HG02763 (cell line): Measurements from ENCODE around the gene PLCXD1.
"Not testable (repeated sequence)": the region's sequence is repeated elsewhere in the genome, so short reads cannot be mapped to it uniquely, and the experiment has no call there.

Experiments used
- ATAC-seq: cut with Tn5 transposase; IDR thresholded peaks from one replicate; pipeline ENCODE4 v1.9.1; 2021; ENCODE audit warnings: mild to moderate bottlenecking, moderate library complexity; ENCODE audit not compliant: unreplicated experiment

PLCXD1 gene

GRCh38 chrX:262381-262909 lies 18.7 kb upstream of the PLCXD1 start:
- peak; percentile 85 for ATAC-seq

- ATAC-seq: not testable (repeated sequence)
Measured at GRCh38 chrX:264006-264405, 17.2 kb upstream of the PLCXD1 start.

GRCh38 chrX:264634-265455 lies 16.3 kb upstream of the PLCXD1 start:
- ATAC-seq: no peak

- ATAC-seq: no peak
Measured at GRCh38 chrX:265502-265901, 15.7 kb upstream of the PLCXD1 start.

- no peak for ATAC-seq
Measured at GRCh38 chrX:267771-268261, 13.4 kb upstream of the PLCXD1 start.

- ATAC-seq: no peak
Measured at GRCh38 chrX:270848-271367, 10.3 kb upstream of the PLCXD1 start.

- ATAC-seq: no peak
Measured at GRCh38 chrX:274904-275475, 6.2 kb upstream of the PLCXD1 start.

GRCh38 chrX:275476-275966 lies 5.7 kb upstream of the PLCXD1 start:
- peak; percentile 16 for ATAC-seq

- peak; percentile 81 for ATAC-seq
Measured at GRCh38 chrX:275967-276580, 5.1 kb upstream of the PLCXD1 start.

GRCh38 chrX:276581-277201 lies 4.5 kb upstream of the PLCXD1 start:
- peak; percentile 27 for ATAC-seq

- not testable (repeated sequence) for ATAC-seq
Measured at GRCh38 chrX:279757-280604, 1.2 kb upstream of the PLCXD1 start.

GRCh38 chrX:280722-281121 lies 459 bp upstream of the PLCXD1 start:
- not testable (repeated sequence) for ATAC-seq

GRCh38 chrX:282000-282681 lies 960 bp downstream of the PLCXD1 start:
- not testable (repeated sequence) for ATAC-seq

GRCh38 chrX:283115-283845 lies 2.1 kb downstream of the PLCXD1 start:
- ATAC-seq: peak; percentile 99

GRCh38 chrX:285076-285677 lies 4.0 kb downstream of the PLCXD1 start:
- ATAC-seq: no peak

GRCh38 chrX:287670-288069 lies 6.5 kb downstream of the PLCXD1 start:
- ATAC-seq: no peak

- ATAC-seq: no peak
Measured at GRCh38 chrX:288561-288991, 7.4 kb downstream of the PLCXD1 start.
